ENCODE results near the gene PAF1.
"Not testable (repeated sequence)": the region's sequence is repeated elsewhere in the genome, so short reads cannot be mapped to it uniquely, and the experiment has no call there.

Gene PAF1

GRCh38 chr19:39382991-39383828 lies 7.7 kb downstream of the PAF1 start:
- no peak for DNase-seq (ENCODE audit: low read depth in 2 of 2)

GRCh38 chr19:39381910-39382611 lies 8.8 kb downstream of the PAF1 start:
- no peak for DNase-seq (ENCODE audit: low read depth in 2 of 2)

- no peak for DNase-seq (ENCODE audit: low read depth in 2 of 2)
Observed at GRCh38 chr19:39380521-39381502, 10.1 kb downstream of the PAF1 start.

GRCh38 chr19:39379865-39380396 lies 11.0 kb downstream of the PAF1 start:
- no peak for DNase-seq (ENCODE audit: low read depth in 2 of 2)

GRCh38 chr19:39379366-39379765 lies 11.5 kb downstream of the PAF1 start:
- DNase-seq (ENCODE audit: low read depth in 2 of 2) = not testable (repeated sequence)

GRCh38 chr19:39377373-39378362 lies 13.2 kb downstream of the PAF1 start:
- DNase-seq (ENCODE audit: low read depth in 2 of 2) = no peak

GRCh38 chr19:39375929-39376328 lies 15.0 kb downstream of the PAF1 start:
- no peak for DNase-seq (ENCODE audit: low read depth in 2 of 2)

- DNase-seq (ENCODE audit: low read depth in 2 of 2) = no peak
Observed at GRCh38 chr19:39372941-39373340, 18.0 kb downstream of the PAF1 start.

GRCh38 chr19:39372047-39372802 lies 18.7 kb downstream of the PAF1 start:
- DNase-seq (ENCODE audit: low read depth in 2 of 2) = peak; percentile 92

GRCh38 chr19:39370735-39371134 lies 20.2 kb downstream of the PAF1 start:
- DNase-seq (ENCODE audit: low read depth in 2 of 2) = no peak

GRCh38 chr19:39369200-39369599 lies 21.7 kb downstream of the PAF1 start:
- DNase-seq (ENCODE audit: low read depth in 2 of 2) = no peak

- DNase-seq (ENCODE audit: low read depth in 2 of 2) = no peak
Observed at GRCh38 chr19:39365531-39365930, 25.4 kb downstream of the PAF1 start.

- DNase-seq (ENCODE audit: low read depth in 2 of 2) = peak; percentile 55 to 61
Observed at GRCh38 chr19:39363901-39364457, 26.9 kb downstream of the PAF1 start.

- peak; percentile 46 to 50 for DNase-seq (ENCODE audit: low read depth in 2 of 2)
Observed at GRCh38 chr19:39362682-39363657, 27.9 kb downstream of the PAF1 start.

- no peak for DNase-seq (ENCODE audit: low read depth in 2 of 2)
Observed at GRCh38 chr19:39360599-39360998, 30.3 kb downstream of the PAF1 start.

- DNase-seq (ENCODE audit: low read depth in 2 of 2) = no peak
Observed at GRCh38 chr19:39359026-39359425, 31.9 kb downstream of the PAF1 start.

GRCh38 chr19:39356647-39357046 lies 34.3 kb downstream of the PAF1 start:
- no peak for DNase-seq (ENCODE audit: low read depth in 2 of 2)

- DNase-seq (ENCODE audit: low read depth in 2 of 2) = no peak
Observed at GRCh38 chr19:39356073-39356472, 34.8 kb downstream of the PAF1 start.
